BE2C (cell line): ENCODE data around the gene TERB1.

Source experiments
- DNase-seq: peaks from one replicate; pipeline ENCODE4 v3.0.0-alpha.2; 2020
- H3K27me3 ChIP-seq: fragments of 250-450 bp; sonication (Bioruptor Pico); 2 replicates; pipeline ENCODE4 v1.5.1; 2020; ENCODE audit warnings: mild to moderate bottlenecking
- H3K36me3 ChIP-seq: fragments of 250-450 bp; sonication (Bioruptor Pico); 2 replicates; pipeline ENCODE4 v1.5.1; 2020; ENCODE audit warnings: mild to moderate bottlenecking
- H3K4me1 ChIP-seq: fragments of 250-450 bp; sonication (Bioruptor Pico); 2 replicates; pipeline ENCODE4 v1.5.1; 2020
- H3K4me3 ChIP-seq: 2 replicates; pipeline ENCODE4 v1.5.1; 2011; ENCODE audit warnings: low read depth, low read length
- H3K9me3 ChIP-seq: fragments of 250-450 bp; sonication (Bioruptor Pico); 2 replicates; pipeline ENCODE4 v1.5.1; 2020
- CTCF ChIP-seq: IDR thresholded peaks from 2 replicates; pipeline ENCODE4 v1.5.1; 2012; ENCODE audit warnings: mild to moderate bottlenecking, low read depth, low read length

TERB1 gene

GRCh38 chr16:66832661-66833305, 31.4 kb upstream of the TERB1 start:
- Histone ChIP-seq H3K9me3 (no peaks in the 10 kb centered on the region), H3K27me3 (no peaks in the 10 kb centered on the region), H3K4me3 (no peak overlapping the region), H3K4me1 (peaks cover 3% of the 10 kb centered on the region), H3K36me3 (peaks cover 4% of the 10 kb centered on the region)
- no peak for DNase-seq
- no peak for TF ChIP-seq CTCF

- Histone ChIP-seq H3K4me3 (no peak overlapping the region), H3K36me3 (peaks cover 6% of the 10 kb centered on the region), H3K9me3 (no peaks in the 10 kb centered on the region), H3K4me1 (peaks cover 3% of the 10 kb centered on the region), H3K27me3 (no peaks in the 10 kb centered on the region)
- DNase-seq = no peak
- no peak for TF ChIP-seq CTCF
Measured at GRCh38 chr16:66832190-66832589, 30.8 kb upstream of the TERB1 start.

GRCh38 chr16:66830422-66831404, 29.3 kb upstream of the TERB1 start, which contains the start of gene NAE1:
Gene NAE1 (minus strand): TSS chr16:66830976. CDS start chr16:66830899, 77 bp downstream.
- H3K4me1 ChIP-seq = peaks cover 3% of the 10 kb centered on the region
- no peaks in the 10 kb centered on the region for H3K9me3 ChIP-seq
- H3K36me3 ChIP-seq = peaks cover 18% of the 10 kb centered on the region
- H3K4me3 ChIP-seq = peak within 1 kb of the TSS; percentile 85
- peak; percentile 93 for DNase-seq
- no peaks in the 10 kb centered on the region for H3K27me3 ChIP-seq
- TF ChIP-seq CTCF = peak; percentile 88

GRCh38 chr16:66824006-66824405, 22.6 kb upstream of the TERB1 start:
- H3K4me1 ChIP-seq = no peaks in the 10 kb centered on the region
- no peaks in the 10 kb centered on the region for H3K27me3 ChIP-seq
- H3K4me3 ChIP-seq = no peak overlapping the region
- no peaks in the 10 kb centered on the region for H3K9me3 ChIP-seq
- DNase-seq = no peak
- peaks cover 69% of the 10 kb centered on the region for H3K36me3 ChIP-seq
- no peak for TF ChIP-seq CTCF

- TF ChIP-seq CTCF = no peak
- peaks cover 54% of the 10 kb centered on the region for H3K36me3 ChIP-seq
Measured at GRCh38 chr16:66814734-66815133, 13.3 kb upstream of the TERB1 start.

GRCh38 chr16:66811043-66811442, 9.7 kb upstream of the TERB1 start:
- Histone ChIP-seq H3K36me3 (peaks cover 54% of the 10 kb centered on the region), H3K9me3 (no peaks in the 10 kb centered on the region), H3K27me3 (no peaks in the 10 kb centered on the region), H3K4me3 (no peak overlapping the region), H3K4me1 (peaks cover 13% of the 10 kb centered on the region)
- TF ChIP-seq CTCF = no peak
- DNase-seq = no peak

More at GRCh38 chr16:66814734-66815133, 13.3 kb upstream of the TERB1 start:
- Histone ChIP-seq H3K9me3 (no peaks in the 10 kb centered on the region), H3K4me3 (no peak overlapping the region), H3K4me1 (peaks cover 12% of the 10 kb centered on the region), H3K27me3 (no peaks in the 10 kb centered on the region)
- no peak for DNase-seq
